Right atrium auricular region (tissue), 2 donors: Measurements from ENCODE around the gene HSCB. TPM values are rescaled to one million over a fixed set of nuclear protein-coding genes. Genes with fewer than 3 reads are reported as not detected.

Experiments used
- DNase-seq: peaks from one replicate; pipeline ENCODE4 v3.0.0-alpha.2; 2019; ENCODE audit warnings: low spot score
- H3K27ac ChIP-seq, 2 donors: fragments of 200-600 bp; sonication (generic); 1 replicate in 1 of 2; 2 replicates in 1 of 2; pipeline ENCODE4 v1.5.1; 2016 to 2019
- H3K27me3 ChIP-seq, 2 donors: fragments of 200-600 bp; sonication (generic); one replicate each; pipeline versions ENCODE4 v1.5.1 to v1.6.0; 2017 to 2019
- H3K36me3 ChIP-seq: fragments of 200-600 bp; sonication (generic); one replicate; pipeline ENCODE4 v1.5.1; 2016
- H3K4me1 ChIP-seq, 2 donors: fragments of 200-600 bp; sonication (generic); one replicate each; pipeline versions ENCODE4 v1.5.1 to v1.6.0; 2017 to 2019
- H3K4me3 ChIP-seq, 2 donors: fragments of 200-600 bp; sonication (generic); 1 replicate in 1 of 2; 2 replicates in 1 of 2; pipeline ENCODE4 v1.5.1; 2017 to 2019; ENCODE audit warnings: mild to moderate bottlenecking in 1 of 2, moderate library complexity in 1 of 2
- H3K9me3 ChIP-seq, 2 donors: fragments of 200-600 bp; sonication (generic); one replicate each; pipeline ENCODE4 v1.5.1; 2019
- total RNA-seq, 2 donors: library from RNA; depleted of rRNA; stranded (reverse); fragments of >200 nt; gene quantifications; one replicate each; pipeline ENCODE4 v1.1.0, GENCODE V29; 2016
- TF ChIP-seq, protein P1 (sequence below), 2 donors: fragments of 200-600 bp; sonication (generic); IDR thresholded peaks; one replicate each; pipeline ENCODE4 v1.5.1; 2019; ENCODE audit warnings: antibody characterized with exemption in 2 of 2

Gene HSCB
- total RNA-seq, 2 donors from 2014 or later, result 11.9 to 12.6 TPM

GRCh38 chr22:28710576-28711191, 31.2 kb upstream of the HSCB start:
- Histone ChIP-seq H3K9me3 (no peaks in the 10 kb centered on the region), H3K36me3 (no peaks in the 10 kb centered on the region), H3K27ac (peak overlapping the region; percentile 20 to 58), H3K4me1 (peaks cover 0 to 20% of the 10 kb centered on the region in 2 donors), H3K27me3 (no peaks in the 10 kb centered on the region), H3K4me3 (no peak overlapping the region)
- no peak for DNase-seq
- TF ChIP-seq, protein P1, sequence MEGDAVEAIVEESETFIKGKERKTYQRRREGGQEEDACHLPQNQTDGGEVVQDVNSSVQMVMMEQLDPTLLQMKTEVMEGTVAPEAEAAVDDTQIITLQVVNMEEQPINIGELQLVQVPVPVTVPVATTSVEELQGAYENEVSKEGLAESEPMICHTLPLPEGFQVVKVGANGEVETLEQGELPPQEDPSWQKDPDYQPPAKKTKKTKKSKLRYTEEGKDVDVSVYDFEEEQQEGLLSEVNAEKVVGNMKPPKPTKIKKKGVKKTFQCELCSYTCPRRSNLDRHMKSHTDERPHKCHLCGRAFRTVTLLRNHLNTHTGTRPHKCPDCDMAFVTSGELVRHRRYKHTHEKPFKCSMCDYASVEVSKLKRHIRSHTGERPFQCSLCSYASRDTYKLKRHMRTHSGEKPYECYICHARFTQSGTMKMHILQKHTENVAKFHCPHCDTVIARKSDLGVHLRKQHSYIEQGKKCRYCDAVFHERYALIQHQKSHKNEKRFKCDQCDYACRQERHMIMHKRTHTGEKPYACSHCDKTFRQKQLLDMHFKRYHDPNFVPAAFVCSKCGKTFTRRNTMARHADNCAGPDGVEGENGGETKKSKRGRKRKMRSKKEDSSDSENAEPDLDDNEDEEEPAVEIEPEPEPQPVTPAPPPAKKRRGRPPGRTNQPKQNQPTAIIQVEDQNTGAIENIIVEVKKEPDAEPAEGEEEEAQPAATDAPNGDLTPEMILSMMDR (IDR thresholded peaks at IDR 0.05), result no peak

DNA sequence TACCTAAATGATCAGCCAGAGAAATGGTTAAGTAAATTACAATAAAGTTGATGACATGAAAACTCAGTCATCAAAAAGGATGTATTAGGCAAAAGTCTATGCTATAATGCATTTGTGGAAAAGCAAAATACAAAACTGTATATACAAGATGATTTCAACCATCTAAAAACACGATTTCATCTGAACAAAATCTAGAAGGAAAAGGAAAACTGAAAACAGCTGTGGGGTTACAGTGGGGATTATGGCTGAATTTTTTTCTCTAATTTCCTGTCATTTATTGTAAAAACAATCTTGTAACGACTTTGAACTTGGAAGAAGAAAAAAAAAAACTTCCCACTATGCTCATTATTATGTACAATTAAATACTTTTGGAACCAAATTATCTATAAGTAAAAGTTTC, 30.5 kb upstream of the HSCB start:
- Histone ChIP-seq H3K27ac (peak overlapping the region; percentile 52 to 58), H3K36me3 (no peaks in the 10 kb centered on the region), H3K4me3 (no peak overlapping the region), H3K27me3 (no peaks in the 10 kb centered on the region), H3K4me1 (peaks cover 0 to 20% of the 10 kb centered on the region in 2 donors), H3K9me3 (no peaks in the 10 kb centered on the region)
- TF ChIP-seq, protein P1 (IDR thresholded peaks at IDR 0.05), result no peak
- DNase-seq, result no peak

GRCh38 chr22:28711820-28712777, 29.7 kb upstream of the HSCB start:
- Histone ChIP-seq H3K27me3 (no peaks in the 10 kb centered on the region), H3K36me3 (no peaks in the 10 kb centered on the region), H3K4me1 (peaks cover 0 to 20% of the 10 kb centered on the region in 2 donors), H3K27ac (peak overlapping the region; percentile 52 to 58), H3K9me3 (no peaks in the 10 kb centered on the region), H3K4me3 (peak overlapping the region in 1 of 2 donors; percentile 22)
- DNase-seq, result no peak
- TF ChIP-seq, protein P1 (IDR thresholded peaks at IDR 0.05), result no peak

DNA sequence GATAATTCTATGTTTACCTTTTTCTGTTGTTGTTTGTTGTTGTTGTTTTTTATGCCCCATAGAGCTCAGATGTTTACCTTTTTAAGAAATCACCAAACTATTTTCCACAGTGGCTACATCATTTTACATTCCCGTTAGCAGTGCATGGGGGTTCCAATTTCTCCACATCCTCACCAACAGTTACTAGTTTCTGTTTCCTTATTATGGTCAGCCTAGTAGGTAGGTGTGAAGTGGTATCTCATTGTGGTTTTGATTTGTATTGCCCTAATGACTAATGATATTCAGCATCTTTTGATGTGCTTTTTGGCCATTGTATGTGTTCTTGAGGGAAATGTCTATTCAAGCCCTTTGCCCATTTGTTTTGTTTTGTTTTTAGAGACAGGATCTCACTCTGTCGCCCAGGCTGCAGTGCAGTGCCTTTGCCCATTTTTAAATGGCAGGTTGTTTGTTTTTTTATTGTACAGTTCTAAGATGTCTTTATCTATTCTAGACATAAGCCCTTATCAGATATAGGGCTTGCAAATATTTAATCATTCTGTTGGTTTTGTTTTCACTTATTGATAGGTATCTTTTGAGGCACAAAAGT, 27.7 kb upstream of the HSCB start:
- no peaks in the 10 kb centered on the region for H3K27me3 ChIP-seq
- no peaks in the 10 kb centered on the region for H3K36me3 ChIP-seq
- TF ChIP-seq, protein P1 (IDR thresholded peaks at IDR 0.05), result no peak
- H3K27ac ChIP-seq, result no peak overlapping the region
- H3K9me3 ChIP-seq, result no peaks in the 10 kb centered on the region
- peaks cover 0 to 20% of the 10 kb centered on the region in 2 donors for H3K4me1 ChIP-seq
- H3K4me3 ChIP-seq, result no peak overlapping the region
- no peak for DNase-seq

GRCh38 chr22:28715611-28716010, 26.2 kb upstream of the HSCB start:
- Histone ChIP-seq H3K4me3 (no peak overlapping the region), H3K27me3 (no peaks in the 10 kb centered on the region), H3K36me3 (no peaks in the 10 kb centered on the region), H3K4me1 (peaks cover 0 to 12% of the 10 kb centered on the region in 2 donors), H3K27ac (no peak overlapping the region), H3K9me3 (no peaks in the 10 kb centered on the region)
- no peak for DNase-seq
- TF ChIP-seq, protein P1 (IDR thresholded peaks at IDR 0.05), result no peak
